Adrenal gland (tissue), 12 donors: Measurements from ENCODE around the gene BHLHE23. TPM values are rescaled to one million over a fixed set of nuclear protein-coding genes. Genes with fewer than 3 reads are reported as not detected.

Experiments used
- DNase-seq, 7 donors: peaks; one replicate each; pipeline ENCODE4 v3.0.0-alpha.2; 2019 to 2020
- H3K27ac ChIP-seq, 5 donors: fragments of 200-600 bp; sonication (generic) in 4 of 5; 1 replicate in 3 of 5; 2 replicates in 2 of 5; pipeline versions ENCODE4 v1.5.1 to v1.8.0; 2016 to 2020; ENCODE audit warnings: mild to moderate bottlenecking in 1 of 5
- H3K27me3 ChIP-seq: fragments of 200-600 bp; 2 replicates; pipeline ENCODE4 v1.8.0; 2021
- H3K36me3 ChIP-seq, 2 donors: fragments of 200-600 bp; replicated peaks in 1 of 2; 1 replicate in 1 of 2; 2 replicates in 1 of 2; pipeline versions ENCODE4 v1.5.1 to v1.8.0; 2018 to 2022
- H3K4me1 ChIP-seq, 2 donors: fragments of 200-600 bp; replicated peaks in 1 of 2; 1 replicate in 1 of 2; 2 replicates in 1 of 2; pipeline versions ENCODE4 v1.5.1 to v1.8.0; 2018 to 2021
- H3K4me3 ChIP-seq, 4 donors: fragments of 200-600 bp; sonication (generic) in 3 of 4; one replicate each; pipeline ENCODE4 v1.5.1; 2016 to 2018
- H3K9me3 ChIP-seq, 3 donors: fragments of 200-600 bp; sonication (generic) in 1 of 3; replicated peaks in 1 of 3; 1 replicate in 2 of 3; 2 replicates in 1 of 3; pipeline versions ENCODE4 v1.5.1 to v1.8.0; 2016 to 2021
- POLR2A ChIP-seq, 2 donors: fragments of 450-650 bp; IDR thresholded peaks; one replicate each; pipeline ENCODE4 v1.6.1; 2017; ENCODE audit warnings: antibody characterized with exemption in 2 of 2, mild to moderate bottlenecking in 2 of 2, moderate library complexity in 1 of 2
- WGBS, 4 donors: extraction: QIAGEN DNeasy Blood & Tissue Kit in 2 of 4; methylation state at CpG; one replicate each; pipeline versions ENCODE4 v1.1.5 to v1.1.7; 2013 to 2017; 5-methylcytosine and 5-hydroxymethylcytosine counted together
- intact Hi-C, 2 donors: fragments of 100-400 bp; cut with DNase I; formaldehyde crosslinking; loops; one replicate each; pipeline versions ENCODE4 v1.14.1 to v1.15.0; 2022 to 2023
- polyA plus RNA-seq, 3 donors: library from polyadenylated mRNA; stranded (reverse); fragments of 200-250 nt in 2 of 3; fragments of 350-450 nt in 1 of 3; fragmentation: Illumina TruSeq in 1 of 3; extraction: RNeasy Lipid Tissue Mini Kit (QIAGEN cat#74804) in 1 of 3; gene quantifications; one replicate each; pipeline ENCODE4 v1.2.3, GENCODE V29; 2013 to 2014
- total RNA-seq, 9 donors: library from RNA; depleted of rRNA in 4 of 9; stranded (reverse); fragments of >200 nt in 4 of 9; fragments of 120-200 nt in 1 of 9; fragmentation: NEBNext Ultra II Directional in 1 of 9; extraction: Animal tissue kit (Norgen Biotek cat#: 25700) in 1 of 9; gene quantifications; one replicate each; pipeline versions ENCODE4 v1.1.0 to v1.2.4, GENCODE V29; 2013 to 2023
- TF ChIP-seq, protein P1 (sequence below), 6 experiments: fragments of 450-650 bp in 4 of 6; fragments of 200-600 bp in 2 of 6; sonication (generic) in 1 of 6; IDR thresholded peaks; 1 replicate in 5 of 6; 2 replicates in 1 of 6; pipeline versions ENCODE4 v1.5.1 to v1.8.0; 2016 to 2021; ENCODE audit warnings: antibody characterized with exemption in 6 of 6, mild to moderate bottlenecking in 2 of 6, moderate library complexity in 1 of 6
- donor health status: healthy with polysubstance abuse.
- donor health status: Bipolar disorder and iron deficiency.
- donor health status: DM: yes; HTN: yes; CAD: no.
- donor health status: DM: no; HTN: no; CAD: no.
- donor health status: DM: no; HTN: no; CAD: no.
- donor health status: DM: yes; HTN: yes; CAD: no.

The BHLHE23 gene
- total and polyA plus RNA-seq, 12 donors, result not detected

DNA sequence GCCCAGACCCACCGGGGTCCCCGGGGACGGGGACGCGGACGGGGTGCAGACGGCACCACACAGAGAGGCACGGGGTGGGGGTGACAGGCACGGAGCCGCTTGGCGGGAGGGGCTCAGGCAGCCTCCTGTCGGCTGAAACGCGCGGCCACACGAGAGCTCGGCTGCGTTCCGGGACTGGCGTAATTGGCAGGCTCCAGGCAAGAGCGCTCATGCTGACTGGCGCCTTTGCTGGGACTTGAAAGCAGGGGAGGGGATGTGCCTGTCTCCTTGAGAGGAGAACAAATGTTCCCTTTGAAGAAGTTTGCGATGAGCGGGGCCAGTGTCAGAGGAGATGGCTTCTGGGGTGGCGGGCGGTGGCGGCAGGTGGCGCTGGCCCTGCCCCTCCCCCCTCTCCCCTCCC is 25.8 kb downstream of the BHLHE23 start:
- Histone ChIP-seq H3K9me3 (no peaks in the 10 kb centered on the region), H3K27ac (no peak overlapping the region), H3K27me3 (peaks cover 58% of the 10 kb centered on the region), H3K4me1 (no peaks in the 10 kb centered on the region), H3K4me3 (no peak overlapping the region), H3K36me3 (no peaks in the 10 kb centered on the region)
- no peak for DNase-seq
- TF ChIP-seq, protein P1, sequence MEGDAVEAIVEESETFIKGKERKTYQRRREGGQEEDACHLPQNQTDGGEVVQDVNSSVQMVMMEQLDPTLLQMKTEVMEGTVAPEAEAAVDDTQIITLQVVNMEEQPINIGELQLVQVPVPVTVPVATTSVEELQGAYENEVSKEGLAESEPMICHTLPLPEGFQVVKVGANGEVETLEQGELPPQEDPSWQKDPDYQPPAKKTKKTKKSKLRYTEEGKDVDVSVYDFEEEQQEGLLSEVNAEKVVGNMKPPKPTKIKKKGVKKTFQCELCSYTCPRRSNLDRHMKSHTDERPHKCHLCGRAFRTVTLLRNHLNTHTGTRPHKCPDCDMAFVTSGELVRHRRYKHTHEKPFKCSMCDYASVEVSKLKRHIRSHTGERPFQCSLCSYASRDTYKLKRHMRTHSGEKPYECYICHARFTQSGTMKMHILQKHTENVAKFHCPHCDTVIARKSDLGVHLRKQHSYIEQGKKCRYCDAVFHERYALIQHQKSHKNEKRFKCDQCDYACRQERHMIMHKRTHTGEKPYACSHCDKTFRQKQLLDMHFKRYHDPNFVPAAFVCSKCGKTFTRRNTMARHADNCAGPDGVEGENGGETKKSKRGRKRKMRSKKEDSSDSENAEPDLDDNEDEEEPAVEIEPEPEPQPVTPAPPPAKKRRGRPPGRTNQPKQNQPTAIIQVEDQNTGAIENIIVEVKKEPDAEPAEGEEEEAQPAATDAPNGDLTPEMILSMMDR (IDR thresholded peaks at IDR 0.05), result no peak
- TF ChIP-seq POLR2A (IDR thresholded peaks at IDR 0.05), result no peak
- 14 to 29% (median 18%) methylated on average over 5 to 27 of the region's 28 CpGs for WGBS, 4 donors
- intact Hi-C loops, result no loop called here

DNA sequence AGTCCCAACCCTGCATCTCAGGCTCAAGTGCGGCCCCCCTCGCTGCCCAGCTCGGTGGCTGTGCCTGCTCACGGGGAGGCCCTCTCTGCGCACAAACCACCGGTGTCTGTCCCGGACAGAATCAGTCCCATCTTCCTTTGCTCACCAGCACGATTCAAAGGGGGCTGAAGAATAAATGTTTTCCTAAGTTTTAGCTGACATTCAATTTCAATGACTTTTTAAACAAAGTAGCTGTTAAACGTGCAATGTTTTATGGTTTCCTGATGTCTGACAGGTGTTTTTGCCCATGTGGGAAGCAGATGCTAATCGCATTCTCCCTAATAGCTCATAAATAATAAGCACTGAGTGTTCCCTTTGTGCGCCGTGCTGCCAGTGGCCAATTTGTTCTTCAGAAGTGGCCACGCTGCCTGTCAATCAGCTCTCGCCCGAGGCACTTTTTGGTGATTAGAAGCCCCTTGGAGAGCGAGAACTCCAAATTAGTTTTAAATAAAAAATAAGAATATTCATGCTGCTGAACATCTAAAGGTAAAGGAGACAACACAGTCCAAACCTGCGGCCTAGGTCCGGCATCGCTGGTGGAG is 26.3 kb downstream of the BHLHE23 start:
- Histone ChIP-seq H3K36me3 (no peaks in the 10 kb centered on the region), H3K4me1 (no peaks in the 10 kb centered on the region), H3K4me3 (no peak overlapping the region), H3K9me3 (no peaks in the 10 kb centered on the region), H3K27ac (no peak overlapping the region), H3K27me3 (peaks cover 61% of the 10 kb centered on the region)
- intact Hi-C loops, result no loop called here
- DNase-seq, result no peak
- WGBS, 4 donors, result 45 to 54% (median 50%) methylated on average over 19 of the region's 19 CpGs
- TF ChIP-seq, protein P1 (IDR thresholded peaks at IDR 0.05), result no peak
- TF ChIP-seq POLR2A (IDR thresholded peaks at IDR 0.05), result no peak

DNA sequence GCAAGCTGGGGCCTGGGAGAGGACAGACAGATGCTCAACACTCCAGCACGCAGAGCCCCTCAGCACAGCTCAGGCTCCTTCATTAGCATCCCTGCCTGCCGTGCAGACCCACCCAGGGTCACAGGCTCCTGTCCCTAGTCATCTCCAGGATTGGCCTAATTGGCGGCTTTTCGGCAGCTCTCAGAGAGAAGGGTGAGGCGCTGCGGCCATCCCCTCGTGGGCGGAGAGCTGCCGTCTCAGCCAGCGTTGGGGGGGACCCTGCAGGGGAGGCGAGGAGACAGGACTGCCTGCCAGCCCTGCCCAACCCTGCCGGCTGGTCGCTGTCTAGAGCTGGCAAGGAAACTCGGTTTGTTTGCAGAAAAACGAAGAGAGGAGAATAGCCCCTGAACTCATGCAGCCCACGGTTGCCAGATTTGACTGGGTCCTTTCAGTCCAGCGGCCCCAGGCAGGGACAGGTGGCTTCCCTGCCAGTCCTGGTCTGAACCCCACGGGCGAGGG is 26.8 kb downstream of the BHLHE23 start:
- no peaks in the 10 kb centered on the region for H3K9me3 ChIP-seq
- intact Hi-C loops, result no loop called here
- no peak overlapping the region for H3K4me3 ChIP-seq
- no peak for DNase-seq
- no peaks in the 10 kb centered on the region for H3K36me3 ChIP-seq
- no peak overlapping the region for H3K27ac ChIP-seq
- H3K4me1 ChIP-seq, result no peaks in the 10 kb centered on the region
- TF ChIP-seq, protein P1 (IDR thresholded peaks at IDR 0.05), result no peak
- peaks cover 67% of the 10 kb centered on the region for H3K27me3 ChIP-seq
- 21 to 30% (median 27%) methylated on average over 2 to 19 of the region's 19 CpGs for WGBS, 4 donors

DNA sequence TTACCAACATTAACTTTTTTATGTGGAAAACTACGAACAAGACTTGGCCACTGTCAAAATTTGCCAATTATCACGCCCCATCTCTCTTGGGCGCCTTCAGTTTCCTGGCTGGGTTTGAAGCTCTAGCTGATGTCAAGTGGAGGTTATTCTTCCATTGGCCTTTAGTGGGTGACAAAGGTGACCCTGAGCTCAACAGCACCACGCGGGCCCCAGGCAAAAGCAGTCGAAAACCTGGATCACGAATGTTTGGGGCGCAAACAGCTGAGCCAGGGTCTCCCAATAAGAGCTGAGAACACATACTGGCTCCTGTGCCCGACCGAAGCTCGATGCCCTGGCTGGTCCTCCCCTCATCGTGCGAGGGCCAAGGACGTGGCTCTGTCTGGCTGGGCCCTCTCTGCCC is 27.5 kb downstream of the BHLHE23 start:
- H3K9me3 ChIP-seq, result no peaks in the 10 kb centered on the region
- no peak overlapping the region for H3K27ac ChIP-seq
- H3K4me1 ChIP-seq, result no peaks in the 10 kb centered on the region
- 59 to 80% (median 75%) methylated on average over 6 to 14 of the region's 14 CpGs for WGBS, 4 donors
- H3K4me3 ChIP-seq, result no peak overlapping the region
- no peak for DNase-seq
- peaks cover 73% of the 10 kb centered on the region for H3K27me3 ChIP-seq
- TF ChIP-seq, protein P1 (IDR thresholded peaks at IDR 0.05), result no peak
- no peak for TF ChIP-seq POLR2A (IDR thresholded peaks at IDR 0.05)
- no peaks in the 10 kb centered on the region for H3K36me3 ChIP-seq
- intact Hi-C loops, result no loop called here
